Measurements from ENCODE around the gene RPL35.

Gene RPL35

DNA sequence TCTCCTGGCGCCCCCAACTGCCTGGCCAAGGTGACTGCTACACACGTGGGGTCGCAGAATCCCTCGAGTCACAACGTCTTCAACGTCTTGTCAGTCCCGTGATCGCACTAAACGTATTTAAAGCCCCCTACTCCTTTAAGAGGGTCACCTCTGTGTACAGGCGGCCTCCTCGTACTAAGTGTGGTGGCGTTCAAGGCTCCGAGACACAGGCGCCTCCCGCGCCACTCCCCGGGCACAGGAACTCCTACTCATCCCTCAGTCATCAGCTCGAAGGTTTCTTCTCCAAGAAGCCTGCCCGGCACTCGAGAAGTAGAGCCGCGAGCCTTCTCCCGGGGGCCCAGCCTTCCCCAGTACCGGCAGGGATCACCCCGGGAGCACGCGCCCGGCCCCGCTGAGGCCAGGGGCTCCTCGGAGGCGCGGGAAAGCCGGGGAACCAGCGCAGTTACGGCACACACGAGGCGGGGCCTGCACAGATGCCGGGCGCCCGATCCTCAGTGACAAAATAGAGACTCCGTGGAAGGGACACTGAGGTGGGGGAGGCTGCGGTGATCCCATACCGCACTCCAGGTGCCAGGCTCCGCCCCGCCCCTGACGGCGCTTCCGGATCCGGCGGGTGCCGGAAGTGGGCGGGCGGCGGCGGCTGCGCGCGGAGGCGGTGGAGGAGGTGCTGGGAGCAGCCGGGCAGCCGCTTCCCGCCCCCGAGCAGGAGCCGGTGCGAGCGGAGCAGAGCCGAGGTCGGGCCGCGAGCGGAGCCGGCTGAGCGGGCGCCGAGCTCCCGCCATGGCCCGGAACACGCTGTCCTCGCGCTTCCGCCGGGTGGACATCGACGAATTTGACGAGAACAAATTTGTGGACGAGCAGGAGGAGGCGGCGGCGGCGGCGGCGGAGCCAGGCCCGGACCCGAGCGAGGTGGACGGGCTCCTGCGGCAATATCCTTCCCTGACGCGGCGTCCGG is 7.0 kb upstream of the RPL35 start:
- no peak for FAIRE-seq
- peak; percentile 99 for DNase-seq (ENCODE audit: insufficient read length, low spot score)
- TF ChIP-seq POLR2A (IDR thresholded peaks at IDR 0.05; ENCODE audit: low read depth, low read length) = peak; percentile 85

DNA sequence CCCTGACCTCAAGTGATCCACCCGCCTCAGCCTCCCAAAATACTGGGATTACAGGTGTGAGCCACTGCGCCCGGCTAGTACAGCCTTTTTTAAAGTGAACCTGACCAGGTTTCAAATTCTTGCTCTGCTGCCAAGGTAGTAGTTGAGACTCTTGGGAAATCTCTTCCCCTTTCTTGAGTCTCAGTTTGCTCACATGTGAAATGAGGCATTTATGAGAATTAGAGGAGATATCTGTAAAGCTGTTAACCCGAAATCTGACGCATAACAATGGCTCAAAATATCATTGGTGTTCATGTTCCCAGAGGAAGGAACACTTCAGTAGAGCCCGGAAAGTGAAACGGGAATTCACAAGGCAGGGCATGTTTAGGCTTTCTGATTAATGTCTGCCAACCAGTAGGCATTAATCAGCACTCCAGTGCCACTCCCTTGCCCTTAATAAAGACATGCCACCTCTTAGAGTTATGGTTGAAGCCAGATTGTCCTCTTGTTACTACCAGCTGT is 1.7 kb upstream of the RPL35 start:
- DNase-seq (ENCODE audit: insufficient read length, low spot score) (no peak), FAIRE-seq (peak; percentile 33)
- TF ChIP-seq POLR2A (IDR thresholded peaks at IDR 0.05; ENCODE audit: low read depth, low read length) = no peak

DNA sequence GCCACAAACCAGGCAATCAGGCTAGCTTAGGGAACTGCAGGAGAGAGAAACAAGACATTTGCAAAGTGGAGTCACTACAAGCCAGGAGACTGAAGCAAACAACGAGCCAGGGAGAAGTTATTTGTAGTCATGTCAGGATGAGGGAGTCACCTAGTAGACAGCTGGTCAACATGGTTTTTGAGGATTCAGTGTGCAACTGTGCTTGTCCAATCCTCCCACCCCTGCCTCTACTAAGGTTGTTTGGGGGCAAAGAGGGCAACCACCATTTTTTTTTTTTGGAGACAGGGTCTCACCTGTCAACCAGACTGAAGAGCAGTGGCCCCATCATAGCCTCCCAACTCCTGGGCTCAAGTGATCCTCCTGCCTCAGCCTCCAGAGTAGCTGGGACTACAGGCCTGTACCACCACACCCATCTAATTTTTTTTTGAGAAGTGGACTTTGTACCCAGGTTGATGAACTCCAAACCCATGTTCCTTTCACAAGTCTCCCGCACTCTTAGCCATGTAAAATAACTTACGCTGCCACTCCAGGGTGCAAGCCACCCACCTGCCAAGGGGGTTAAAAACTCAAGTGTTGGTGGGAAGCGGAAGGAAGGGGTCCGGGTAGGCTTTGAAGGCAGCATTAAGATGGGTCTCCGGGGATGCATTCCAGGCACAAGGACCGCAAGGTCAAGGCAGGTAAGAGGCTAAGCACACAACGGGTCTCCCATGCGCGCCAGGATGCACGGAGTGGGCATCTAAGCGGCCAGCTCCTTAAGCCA is 995 bp downstream of the RPL35 start:
- no peak for TF ChIP-seq POLR2A (IDR thresholded peaks at IDR 0.05; ENCODE audit: low read depth, low read length)
- FAIRE-seq = no peak
- no peak for DNase-seq (ENCODE audit: insufficient read length, low spot score)

DNA sequence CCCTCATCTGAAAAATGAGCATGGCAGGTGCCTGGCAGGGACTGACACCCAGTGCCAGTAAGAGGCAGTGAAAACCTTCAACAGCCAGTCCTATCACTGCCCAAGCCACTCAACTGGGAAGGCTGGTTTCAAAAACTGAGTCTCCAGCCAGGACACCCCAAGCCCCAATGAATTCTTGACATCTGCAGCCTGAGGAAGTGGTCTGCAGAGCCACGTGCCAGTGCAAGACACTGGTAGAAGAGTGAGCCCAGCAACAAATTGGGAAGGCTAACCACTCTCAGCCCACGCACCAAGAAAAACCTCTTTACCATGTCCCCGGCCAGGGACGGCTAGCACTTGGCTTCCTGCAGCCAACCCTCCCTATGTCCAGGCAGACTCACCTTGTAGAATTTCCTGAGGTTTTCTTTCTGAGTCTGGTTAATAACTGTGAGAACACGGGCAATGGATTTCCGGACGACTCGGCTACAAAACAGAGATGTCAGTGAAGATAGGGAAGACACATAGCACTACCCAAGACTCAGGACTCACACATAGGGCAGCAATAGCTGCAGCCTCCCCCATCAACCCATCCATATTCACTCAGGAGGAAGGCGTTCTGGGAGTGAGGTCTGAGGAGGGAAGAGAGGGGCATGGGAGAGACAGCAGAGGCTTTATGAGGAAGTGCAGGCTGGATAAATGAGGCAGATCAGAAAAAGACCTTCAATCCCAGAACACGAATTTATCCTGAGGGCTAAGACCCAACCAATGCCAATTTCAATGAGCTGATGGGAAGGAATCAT is 1.8 kb downstream of the RPL35 start:
- no peak for TF ChIP-seq POLR2A (IDR thresholded peaks at IDR 0.05; ENCODE audit: low read depth, low read length)
- DNase-seq (ENCODE audit: insufficient read length, low spot score) (no peak), FAIRE-seq (no peak)

DNA sequence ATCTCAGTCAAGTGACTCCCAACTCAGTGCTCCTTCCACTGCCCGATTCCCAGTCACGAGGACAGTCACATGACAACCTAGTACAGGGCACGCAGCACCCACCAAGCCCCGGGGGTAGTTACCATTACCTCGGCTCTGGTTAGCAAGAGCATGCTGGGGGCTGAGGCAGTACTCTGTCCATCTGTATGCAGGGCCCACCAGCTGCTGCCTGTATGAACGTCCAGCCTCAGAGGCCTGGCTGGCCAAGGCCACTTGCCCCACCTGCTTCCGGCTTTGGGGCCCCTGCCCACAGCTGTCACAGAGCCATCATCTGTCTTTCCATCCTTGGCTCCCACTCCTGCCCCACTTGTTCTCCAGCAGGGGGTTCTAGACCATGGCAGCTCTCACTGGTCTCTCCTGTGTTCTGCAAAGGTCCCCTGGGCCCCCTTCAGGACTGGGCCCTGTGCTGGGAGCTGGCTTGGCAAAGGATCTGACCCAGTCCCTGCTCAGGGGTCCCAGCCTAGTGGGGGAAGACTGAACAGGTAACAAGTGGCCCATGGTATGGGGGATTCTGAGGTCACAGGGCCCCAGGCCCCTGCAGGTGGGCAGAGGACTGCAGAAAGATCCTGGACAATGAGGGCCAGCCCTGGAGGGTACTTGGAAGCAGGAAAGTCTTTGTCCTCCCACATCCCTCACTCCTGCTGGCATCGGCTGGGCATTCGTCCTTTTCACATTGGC is 3.3 kb downstream of the RPL35 start:
- no peak for TF ChIP-seq POLR2A (IDR thresholded peaks at IDR 0.05; ENCODE audit: low read depth, low read length)
- DNase-seq (ENCODE audit: insufficient read length, low spot score) (no peak), FAIRE-seq (no peak)

DNA sequence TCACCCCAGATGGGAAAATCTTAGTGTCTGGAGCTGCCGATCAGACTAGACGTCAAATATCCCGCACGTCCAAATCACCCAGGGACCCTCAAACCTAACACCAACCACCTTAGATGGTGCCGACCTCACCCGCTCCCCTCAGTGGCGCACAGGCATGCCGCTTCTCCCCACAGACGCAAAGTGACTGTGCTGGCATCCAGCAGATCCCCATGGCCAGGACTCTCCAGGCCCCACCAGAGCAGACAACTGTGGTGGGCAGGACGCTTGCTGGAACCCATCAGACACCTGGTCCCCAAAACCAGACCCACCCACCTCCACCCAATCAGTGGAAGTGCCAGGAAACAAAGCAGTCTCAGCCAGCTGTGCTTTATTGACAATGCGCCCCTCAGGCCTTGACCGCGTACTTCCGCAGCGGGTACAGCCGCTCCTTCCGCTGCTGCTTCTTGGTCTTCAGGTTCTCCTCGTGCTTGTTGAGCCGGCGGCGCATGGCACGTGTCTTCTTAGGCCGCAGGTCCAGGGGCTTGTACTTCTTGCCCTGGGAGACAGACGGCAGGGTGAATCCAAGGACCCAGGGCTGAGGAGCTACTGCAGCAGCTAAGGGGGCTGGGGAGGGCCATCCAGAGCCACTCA is 4.1 kb downstream of the RPL35 start:
- FAIRE-seq = no peak
- no peak for DNase-seq (ENCODE audit: insufficient read length, low spot score)
- TF ChIP-seq POLR2A (IDR thresholded peaks at IDR 0.05; ENCODE audit: low read depth, low read length) = no peak

DNA sequence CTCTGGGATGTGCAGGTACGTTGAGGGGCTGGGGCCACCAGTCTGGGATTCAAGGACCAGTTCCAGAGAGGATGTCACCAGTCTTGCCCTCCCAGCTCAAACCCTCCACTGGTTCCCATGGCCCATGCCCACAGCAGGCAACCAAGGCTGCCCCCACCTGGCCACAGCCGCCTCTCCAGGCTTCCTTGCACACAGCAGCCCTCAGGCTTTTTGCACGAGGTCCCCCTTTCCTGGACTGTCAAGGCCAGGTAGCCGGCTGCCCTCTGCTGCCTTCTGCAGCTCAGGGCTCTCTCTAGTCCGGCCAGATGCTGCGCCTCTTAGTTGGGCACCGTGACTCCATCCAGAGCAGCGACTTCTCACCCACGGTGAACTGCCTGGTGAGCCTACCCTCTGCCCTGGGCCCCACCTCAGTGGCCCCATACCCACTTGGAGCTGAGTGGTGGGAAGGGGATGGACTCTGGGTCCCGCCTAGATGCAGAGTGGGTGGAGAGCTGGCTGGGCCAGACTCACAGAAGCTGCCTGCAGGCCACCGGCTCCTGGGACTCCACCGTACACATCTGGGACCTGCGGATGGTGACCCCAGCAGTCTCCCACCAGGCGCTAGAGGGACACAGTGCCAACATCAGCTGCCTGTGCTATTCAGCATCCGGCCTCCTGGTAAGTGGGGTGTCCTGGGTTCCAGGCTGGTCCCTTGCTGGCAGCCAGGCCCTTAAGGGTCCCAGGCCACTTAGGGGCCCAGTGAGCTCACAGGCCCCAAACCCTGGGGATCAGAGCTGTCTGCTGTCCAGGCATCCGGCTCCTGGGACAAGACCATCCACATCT is 5.6 kb downstream of the RPL35 start:
- DNase-seq (ENCODE audit: insufficient read length, low spot score) (peak; percentile 78), FAIRE-seq (no peak)
- TF ChIP-seq POLR2A (IDR thresholded peaks at IDR 0.05; ENCODE audit: low read depth, low read length) = 0 out of 2 replicates have a peak, but pooled peaks have one; percentile 6

DNA sequence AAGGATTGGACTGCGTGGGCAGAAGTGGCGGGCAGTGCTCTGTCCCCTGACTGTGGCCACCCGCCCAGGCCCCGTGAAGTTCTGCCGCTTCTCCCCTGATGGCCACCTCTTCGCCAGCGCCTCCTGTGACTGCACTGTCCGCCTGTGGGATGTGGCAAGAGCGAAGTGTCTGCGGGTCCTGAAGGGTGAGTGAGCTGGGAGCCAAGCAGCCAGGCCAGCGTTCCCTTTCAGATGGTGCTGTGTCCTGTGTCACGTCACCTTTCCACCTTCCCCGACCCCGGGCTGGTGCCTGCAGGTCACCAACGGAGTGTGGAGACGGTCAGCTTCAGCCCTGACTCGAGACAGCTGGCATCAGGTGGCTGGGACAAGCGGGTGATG is 6.2 kb downstream of the RPL35 start:
- no peak for TF ChIP-seq POLR2A (IDR thresholded peaks at IDR 0.05; ENCODE audit: low read depth, low read length)
- FAIRE-seq (no peak), DNase-seq (ENCODE audit: insufficient read length, low spot score) (no peak)

DNA sequence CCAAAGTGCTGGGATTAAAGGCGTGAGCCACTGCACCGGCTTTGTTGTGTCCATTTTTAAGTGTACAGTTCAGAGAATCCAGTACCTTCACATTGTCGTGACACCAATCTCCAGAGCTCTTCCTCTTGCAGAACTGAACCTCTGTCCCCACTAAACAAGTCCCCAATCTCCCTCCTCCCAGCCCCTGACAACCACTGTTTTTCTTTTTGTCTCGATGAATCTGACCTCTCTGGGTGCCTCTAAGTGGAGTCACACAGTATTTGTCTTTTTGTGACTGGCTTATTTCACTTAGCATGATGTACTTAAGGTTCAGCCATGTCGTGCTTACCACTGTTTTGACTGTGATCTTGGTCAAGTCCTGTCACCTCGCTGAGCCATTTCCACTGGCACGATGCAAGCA is 6.9 kb downstream of the RPL35 start:
- TF ChIP-seq POLR2A (IDR thresholded peaks at IDR 0.05; ENCODE audit: low read depth, low read length) = no peak
- no peak for DNase-seq (ENCODE audit: insufficient read length, low spot score)
- no peak for FAIRE-seq

DNA sequence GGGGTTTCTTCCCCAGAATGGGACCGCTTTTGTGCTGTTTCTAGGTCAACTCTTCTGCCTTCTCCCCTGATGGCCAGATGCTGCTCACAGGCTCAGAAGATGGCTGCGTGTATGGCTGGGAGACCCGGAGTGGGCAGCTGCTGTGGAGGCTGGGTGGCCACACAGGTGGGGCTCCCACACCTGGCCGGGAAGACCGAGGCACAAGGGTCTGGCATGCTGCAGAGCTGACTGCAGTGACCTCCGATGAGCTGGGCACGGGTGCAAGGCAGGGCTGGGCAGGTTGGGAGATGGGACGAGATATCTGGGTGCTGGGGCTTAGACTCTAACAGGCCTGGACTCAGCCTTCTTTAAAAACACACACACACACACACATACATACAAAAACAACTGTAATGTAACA is 7.6 kb downstream of the RPL35 start:
- no peak for TF ChIP-seq POLR2A (IDR thresholded peaks at IDR 0.05; ENCODE audit: low read depth, low read length)
- DNase-seq (ENCODE audit: insufficient read length, low spot score) (no peak), FAIRE-seq (no peak)

DNA sequence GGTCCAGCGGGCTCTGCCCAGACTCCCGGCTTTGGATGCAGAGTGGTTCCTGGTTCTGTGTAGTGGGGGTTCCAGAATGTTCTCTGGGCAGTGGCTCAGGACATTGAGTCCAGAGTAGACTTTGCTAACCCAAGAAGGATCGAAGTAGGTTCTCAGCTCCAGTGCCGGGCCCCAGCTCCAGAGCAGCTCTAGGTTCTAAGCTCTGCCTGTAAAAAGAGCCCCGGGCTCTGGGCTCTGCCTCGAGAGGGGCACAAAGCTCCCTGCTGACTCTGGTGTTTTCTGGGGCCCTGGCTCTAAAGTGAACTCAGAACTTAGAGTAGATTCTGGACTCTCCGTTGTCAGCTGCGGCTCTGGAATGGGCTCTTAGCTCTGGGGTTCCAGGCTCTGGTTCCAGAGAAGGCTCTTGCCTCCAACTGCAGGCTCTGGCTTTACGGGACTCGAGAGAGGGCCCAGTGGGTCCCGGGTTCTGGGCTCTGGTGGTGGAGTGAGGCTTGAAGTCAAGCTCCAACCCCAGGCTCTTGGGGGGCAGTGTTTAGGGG is 8.1 kb downstream of the RPL35 start:
- TF ChIP-seq POLR2A (IDR thresholded peaks at IDR 0.05; ENCODE audit: low read depth, low read length) = no peak
- no peak for DNase-seq (ENCODE audit: insufficient read length, low spot score)
- no peak for FAIRE-seq
